ENCODE results near the gene RNF207. TPM values are rescaled to one million over a fixed set of nuclear protein-coding genes. Genes with fewer than 3 reads are reported as not detected.

Gene RNF207
- total RNA-seq, 2 donors from 2014 or later, result 45.7 to 47.4 TPM

DNA sequence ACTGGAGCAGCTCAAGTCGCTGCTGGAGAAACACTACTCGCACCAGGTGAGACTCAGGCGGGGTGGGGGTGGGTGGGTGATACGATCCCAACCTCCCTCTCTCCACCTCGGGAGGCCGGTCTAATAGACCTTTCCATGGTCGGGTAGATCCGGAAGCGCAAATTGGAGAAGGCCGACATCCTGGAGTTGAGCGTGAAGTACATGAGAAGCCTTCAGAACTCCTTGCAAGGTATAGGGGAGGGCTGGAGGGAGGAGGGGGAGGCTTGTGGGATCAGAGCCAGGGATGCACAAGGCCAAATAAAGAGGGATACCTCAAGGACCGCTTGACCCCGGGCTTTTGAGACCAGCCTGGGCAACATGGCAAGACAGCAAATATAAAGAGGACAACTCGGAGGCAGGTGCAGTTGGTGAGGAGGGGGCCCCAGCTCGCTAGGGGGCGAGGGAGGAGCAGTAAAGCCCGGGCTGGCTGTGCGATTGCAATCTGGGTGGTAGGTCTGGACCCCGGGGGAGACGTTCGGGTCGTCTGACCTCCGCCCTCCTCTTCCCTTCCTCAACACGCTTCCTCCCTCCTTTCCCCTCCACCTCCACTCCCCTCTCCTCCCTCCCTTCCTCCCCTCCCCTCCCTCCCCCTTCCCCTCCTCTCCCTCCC, 38.6 kb downstream of the RNF207 start:
- WGBS, result 2% methylated on average over 24 of the region's 24 CpGs
- intact Hi-C loops (cut with DNase I), result loop anchor here (5.0 kb wide), 3 partner anchors 37 to 192 kb away; partner anchors contain the start of genes ACOT7 and RNF207
- no peak for DNase-seq (ENCODE audit: low spot score)
- Histone ChIP-seq H3K27ac (no peak overlapping the region), H3K36me3 (no peaks in the 10 kb centered on the region), H3K9me3 (no peaks in the 10 kb centered on the region), H3K4me1 (replicated peaks) (peaks cover 12% of the 10 kb centered on the region), H3K27me3 (replicated peaks; ENCODE audit: insufficient read depth) (peaks cover 32% of the 10 kb centered on the region), H3K4me3 (no peak overlapping the region)
- TF ChIP-seq, protein P1, sequence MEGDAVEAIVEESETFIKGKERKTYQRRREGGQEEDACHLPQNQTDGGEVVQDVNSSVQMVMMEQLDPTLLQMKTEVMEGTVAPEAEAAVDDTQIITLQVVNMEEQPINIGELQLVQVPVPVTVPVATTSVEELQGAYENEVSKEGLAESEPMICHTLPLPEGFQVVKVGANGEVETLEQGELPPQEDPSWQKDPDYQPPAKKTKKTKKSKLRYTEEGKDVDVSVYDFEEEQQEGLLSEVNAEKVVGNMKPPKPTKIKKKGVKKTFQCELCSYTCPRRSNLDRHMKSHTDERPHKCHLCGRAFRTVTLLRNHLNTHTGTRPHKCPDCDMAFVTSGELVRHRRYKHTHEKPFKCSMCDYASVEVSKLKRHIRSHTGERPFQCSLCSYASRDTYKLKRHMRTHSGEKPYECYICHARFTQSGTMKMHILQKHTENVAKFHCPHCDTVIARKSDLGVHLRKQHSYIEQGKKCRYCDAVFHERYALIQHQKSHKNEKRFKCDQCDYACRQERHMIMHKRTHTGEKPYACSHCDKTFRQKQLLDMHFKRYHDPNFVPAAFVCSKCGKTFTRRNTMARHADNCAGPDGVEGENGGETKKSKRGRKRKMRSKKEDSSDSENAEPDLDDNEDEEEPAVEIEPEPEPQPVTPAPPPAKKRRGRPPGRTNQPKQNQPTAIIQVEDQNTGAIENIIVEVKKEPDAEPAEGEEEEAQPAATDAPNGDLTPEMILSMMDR (IDR thresholded peaks at IDR 0.05), result no peak
- TF ChIP-seq POLR2A (IDR thresholded peaks at IDR 0.05), result no peak
- no peak for TF ChIP-seq POLR2AphosphoS5 (IDR thresholded peaks at IDR 0.05)

DNA sequence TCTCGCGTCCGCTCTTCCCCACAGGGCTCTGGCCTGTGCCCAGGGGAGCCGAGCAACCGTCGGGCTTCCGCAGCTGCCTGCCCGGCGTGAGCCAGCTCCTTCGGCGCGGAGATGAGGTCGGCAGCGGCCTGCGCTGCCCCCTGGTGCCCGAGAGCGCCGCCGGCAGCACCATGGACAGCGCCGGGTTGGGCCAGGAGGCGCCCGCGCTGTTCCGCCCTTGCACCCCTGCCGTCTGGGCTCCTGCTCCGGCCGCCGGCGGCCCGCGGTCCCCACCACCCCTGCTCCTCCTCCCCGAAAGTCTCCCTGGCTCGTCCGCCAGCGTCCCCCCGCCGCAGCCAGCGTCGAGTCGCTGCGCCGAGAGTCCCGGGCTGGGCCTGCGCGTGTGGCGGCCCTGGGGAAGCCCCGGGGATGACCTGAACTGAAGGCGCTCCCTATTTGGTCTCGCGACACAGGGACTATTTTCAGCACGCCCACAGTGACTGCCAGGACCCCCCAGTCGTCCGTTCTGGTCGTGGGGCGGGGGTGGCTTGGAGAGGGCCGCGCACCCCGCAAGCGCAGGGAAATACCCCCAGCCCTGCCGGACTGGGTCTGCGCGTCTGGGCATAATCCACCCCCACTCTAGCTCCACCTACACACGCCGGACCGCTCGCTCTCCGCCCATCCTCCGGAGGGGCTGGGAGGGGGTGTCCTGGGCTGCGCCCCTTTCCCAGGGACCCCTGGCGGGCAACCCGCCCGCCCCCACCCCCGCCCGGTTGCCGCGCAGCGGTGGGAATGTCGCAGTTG, 39.4 kb downstream of the RNF207 start:
- Histone ChIP-seq H3K36me3 (no peaks in the 10 kb centered on the region), H3K27me3 (replicated peaks; ENCODE audit: insufficient read depth) (peaks cover 33% of the 10 kb centered on the region), H3K9me3 (no peaks in the 10 kb centered on the region), H3K4me3 (peak overlapping the region in 1 of 2 donors; percentile 8), H3K4me1 (replicated peaks) (peaks cover 12% of the 10 kb centered on the region), H3K27ac (no peak overlapping the region)
- under 1% methylated on average over 79 of the region's 79 CpGs for WGBS
- intact Hi-C loops (cut with DNase I), result loop anchor here (5.0 kb wide), 1 partner anchor 147 kb away; the partner anchor contains the start of gene ACOT7
- TF ChIP-seq POLR2A (IDR thresholded peaks at IDR 0.05), result no peak
- TF ChIP-seq, protein P1 (IDR thresholded peaks at IDR 0.05), result peak; percentile 53 to 93 (median 82)
- peak; percentile 49 for TF ChIP-seq POLR2AphosphoS5 (IDR thresholded peaks at IDR 0.05)
- DNase-seq (ENCODE audit: low spot score), result peak; percentile 64

DNA sequence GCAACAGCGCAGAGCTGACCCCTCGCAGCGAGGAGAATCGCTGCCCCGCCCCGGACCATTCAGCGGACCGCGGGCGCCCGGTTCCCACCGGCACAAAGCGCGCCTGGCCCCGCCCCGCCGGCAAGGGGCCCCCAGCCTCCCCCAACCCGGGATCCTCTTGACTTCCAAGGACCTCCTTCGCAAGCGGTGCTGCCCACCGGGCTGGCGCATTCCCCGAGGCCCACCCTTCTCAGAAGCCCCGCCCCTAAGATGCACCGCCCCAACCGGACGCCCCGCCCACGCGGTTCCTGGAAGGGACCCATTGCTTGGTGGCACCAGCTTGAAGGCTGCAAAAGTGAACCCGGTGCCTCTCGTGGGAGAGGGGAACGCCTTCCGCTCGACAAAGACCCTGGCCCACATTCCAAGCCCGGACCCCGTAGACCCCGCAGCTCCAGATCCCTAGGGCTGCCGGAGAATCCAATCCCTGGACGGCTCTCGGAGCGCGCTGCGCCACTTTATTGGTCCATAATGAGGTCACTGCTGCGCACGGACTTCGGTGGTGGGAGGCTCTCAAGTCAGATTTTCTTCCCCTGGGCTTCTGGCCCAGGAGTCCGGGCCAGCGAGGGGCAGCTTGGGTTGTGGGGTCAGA, 40.1 kb downstream of the RNF207 start:
- intact Hi-C loops (cut with DNase I), result loop anchor here (2.0 to 5.0 kb wide), 3 partner anchors 97 to 193 kb away; partner anchors contain the start of gene ACOT7
- TF ChIP-seq, protein P1 (IDR thresholded peaks at IDR 0.05), result no peak
- no peak for TF ChIP-seq POLR2A (IDR thresholded peaks at IDR 0.05)
- TF ChIP-seq POLR2AphosphoS5 (IDR thresholded peaks at IDR 0.05), result no peak
- Histone ChIP-seq H3K4me1 (replicated peaks) (peaks cover 12% of the 10 kb centered on the region), H3K27me3 (replicated peaks; ENCODE audit: insufficient read depth) (peaks cover 38% of the 10 kb centered on the region), H3K27ac (no peak overlapping the region), H3K36me3 (no peaks in the 10 kb centered on the region), H3K4me3 (peak overlapping the region in 1 of 2 donors; percentile 8), H3K9me3 (no peaks in the 10 kb centered on the region)
- DNase-seq (ENCODE audit: low spot score), result no peak
- WGBS, result 4% methylated on average over 45 of the region's 49 CpGs

DNA sequence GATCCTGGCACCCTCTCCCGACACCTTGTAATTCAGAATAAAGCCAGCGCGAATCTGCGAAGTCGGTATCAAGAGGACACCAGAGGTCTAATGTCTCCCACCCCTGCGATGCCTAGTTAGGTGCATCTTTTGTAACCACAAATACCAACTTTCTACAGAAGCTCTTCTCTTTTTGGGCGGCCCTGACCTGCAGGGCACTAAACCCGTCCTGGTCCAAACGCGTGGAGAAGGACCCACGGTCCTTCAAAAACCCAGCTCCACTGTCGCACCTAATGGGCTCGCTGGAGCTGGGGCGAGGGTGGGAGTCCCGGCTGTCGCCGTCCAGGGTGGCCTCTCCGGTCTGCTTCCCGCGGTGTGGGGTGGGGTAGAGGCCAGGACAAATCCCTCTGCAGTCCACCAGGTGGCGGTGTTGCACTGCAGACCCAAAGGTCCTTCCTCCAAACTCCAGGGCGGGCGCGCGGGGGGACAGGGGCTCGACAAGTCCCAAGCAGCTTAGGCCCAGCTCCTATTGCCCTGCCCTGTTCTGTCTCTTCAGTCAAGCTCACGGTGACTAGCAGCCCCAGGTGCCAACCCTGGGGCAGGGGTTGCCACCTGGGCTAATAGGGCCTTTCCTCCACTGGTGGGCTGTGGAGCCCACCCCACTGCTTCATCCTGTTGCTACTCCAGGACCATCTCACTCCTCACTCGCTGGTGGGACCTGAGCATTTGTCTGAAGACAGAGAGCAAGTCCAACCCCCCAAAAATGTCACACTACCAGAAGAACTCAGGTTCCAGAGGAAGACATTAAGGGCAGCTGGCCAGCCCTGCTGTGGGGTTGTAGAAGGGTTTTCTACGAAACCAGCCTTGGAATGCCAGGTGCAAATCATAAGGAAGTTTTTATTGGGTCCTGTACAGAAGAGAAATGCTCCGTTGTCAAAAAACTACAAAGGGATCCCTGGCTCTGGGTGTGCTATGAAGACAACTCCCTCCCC, 40.9 kb downstream of the RNF207 start:
- intact Hi-C loops (cut with DNase I), result loop anchor here (2.0 to 5.0 kb wide), 3 partner anchors 96 to 192 kb away; partner anchors contain the start of gene ACOT7
- peaks cover 33% of the 10 kb centered on the region for H3K27me3 ChIP-seq (replicated peaks; ENCODE audit: insufficient read depth)
- WGBS, result 5% methylated on average over 30 of the region's 30 CpGs

More for the DNA sequence above, 40.9 kb downstream of the RNF207 start:
- Histone ChIP-seq H3K36me3 (no peaks in the 10 kb centered on the region), H3K27ac (no peak overlapping the region), H3K4me3 (no peak overlapping the region), H3K4me1 (replicated peaks) (peaks cover 11% of the 10 kb centered on the region), H3K9me3 (no peaks in the 10 kb centered on the region)
- TF ChIP-seq, protein P1 (IDR thresholded peaks at IDR 0.05), result peak; percentile 94 to 98 (median 98)
- no peak for TF ChIP-seq POLR2A (IDR thresholded peaks at IDR 0.05)
- DNase-seq (ENCODE audit: low spot score), result peak; percentile 67
